HepG2 (cell line): Measurements from ENCODE around the gene NTSR2. TPM values are rescaled to one million over a fixed set of nuclear protein-coding genes. Genes with fewer than 3 reads are reported as not detected.
A peak's percentile ranks its signal among the peaks of the same experiment; 100 is the strongest.

Source experiments
- ATAC-seq: fragments of 200-7000 bp; cut with Tn5 transposase; 3 replicates; pipeline ENCODE4 v1.9.1; 2020; ENCODE audit warnings: mild to moderate bottlenecking, moderate library complexity
- BruUV-seq: library from RNA; stranded (reverse); fragments of 400-500 nt; replicated peaks from 2 replicates; lab custom pipeline; 2021; lab: Mats Ljungman, UMichigan
- CTCF ChIA-PET: fragments of 300-600 bp; formaldehyde crosslinking; extraction: SDS; loops from one replicate; lab custom pipeline; 2021; ENCODE audit warnings: low total read pairs, inconsistent platforms, low intra/inter-chr PET ratio; lab: Yijun Ruan, JAX
- POLR2A ChIA-PET: fragments of 350-600 bp; sonication (Branson Sonifier 250); formaldehyde crosslinking; loops from one replicate; lab custom pipeline; 2020; ENCODE audit warnings: antibody characterized with exemption, inconsistent platforms; lab: Yijun Ruan, JAX
- DNase-seq: peaks from one replicate; pipeline ENCODE4 v3.0.0-alpha.2; 2015; ENCODE audit warnings: low spot score
- FAIRE-seq: peaks from 3 replicates; lab custom pipeline; 2011; peaks lifted over from hg19 to GRCh38; lab: Jason Lieb, UNC
- H2AFZ ChIP-seq: one replicate; pipeline ENCODE4 v1.6.1; 2011; ENCODE audit warnings: low read length, inconsistent platforms
- H3K27ac ChIP-seq: fragments of 300-600 bp; 3 replicates; pipeline ENCODE4 v1.8.0; 2011; ENCODE audit warnings: mixed run types, mild to moderate bottlenecking, mixed read lengths, low read length, inconsistent platforms; ENCODE audit not compliant: insufficient read depth; ENCODE audit errors: extremely low read length
- H3K27me3 ChIP-seq, 2 experiments: fragments of 200-600 bp in 1 of 2; 2 replicates in 1 of 2; 3 replicates in 1 of 2; pipeline versions ENCODE4 v1.6.0 to v1.8.0; 2011; ENCODE audit warnings: low read length in 2 of 2, mild to moderate bottlenecking in 2 of 2, moderate library complexity in 2 of 2, inconsistent platforms in 1 of 2; ENCODE audit not compliant: insufficient read depth in 2 of 2, control insufficient read depth in 1 of 2
- H3K36me3 ChIP-seq, 2 experiments: fragments of 200-600 bp in 1 of 2; replicated peaks in 1 of 2; 2 replicates in 1 of 2; 3 replicates in 1 of 2; pipeline versions ENCODE4 v1.5.1 to v1.8.0; 2011; ENCODE audit warnings: low read length in 2 of 2, inconsistent platforms in 1 of 2; ENCODE audit not compliant: insufficient read depth in 2 of 2, control insufficient read depth in 1 of 2
- H3K4me1 ChIP-seq: 2 replicates; pipeline ENCODE4 v1.5.1; 2012; ENCODE audit warnings: low read length, inconsistent platforms; ENCODE audit not compliant: insufficient read depth
- H3K4me2 ChIP-seq: 2 replicates; pipeline ENCODE4 v1.6.0; 2011; ENCODE audit warnings: low read depth, low read length, inconsistent platforms
- H3K4me3 ChIP-seq, 3 experiments: fragments of 200-600 bp in 1 of 3; sonication (generic), shearing (Covaris generic) in 1 of 3; replicated peaks in 1 of 3; 2 replicates each; pipeline ENCODE4 v1.5.1; 2011 to 2016; ENCODE audit warnings: low read length in 3 of 3, inconsistent platforms in 2 of 3, low read depth in 2 of 3, mild to moderate bottlenecking in 2 of 3, control low read depth in 1 of 3, mixed read lengths in 1 of 3; ENCODE audit not compliant: insufficient read depth in 1 of 3
- H3K79me2 ChIP-seq: one replicate; pipeline ENCODE4 v1.6.1; 2011; ENCODE audit warnings: low read length, inconsistent platforms; ENCODE audit not compliant: insufficient read depth
- H3K9ac ChIP-seq: 2 replicates; pipeline ENCODE4 v1.6.0; 2011; ENCODE audit warnings: mild to moderate bottlenecking, low read depth, low read length, inconsistent platforms; ENCODE audit not compliant: insufficient read depth
- H3K9me3 ChIP-seq: 2 replicates; pipeline ENCODE4 v1.5.1; 2012; ENCODE audit warnings: mild to moderate bottlenecking, low read length
- H4K20me1 ChIP-seq: 2 replicates; pipeline ENCODE4 v1.6.0; 2011; ENCODE audit warnings: inconsistent platforms, mild to moderate bottlenecking, low read length, moderate library complexity; ENCODE audit not compliant: insufficient read depth
- BCL3 ChIP-seq: sonication (generic); formaldehyde crosslinking; IDR thresholded peaks from 2 replicates; pipeline ENCODE4 v1.5.1; 2020; ENCODE audit warnings: mild to moderate bottlenecking, missing genetic modification reagents, moderate library complexity
- CEBPB ChIP-seq: IDR thresholded peaks from 2 replicates; pipeline ENCODE4 v1.6.1; 2011; ENCODE audit warnings: low read depth, low read length, improper control_type of control experiment, borderline replicate concordance
- FOXJ3 ChIP-seq: sonication (generic); formaldehyde crosslinking; IDR thresholded peaks from 2 replicates; pipeline ENCODE4 v1.4.0; 2020; ENCODE audit warnings: missing genetic modification reagents, mild to moderate bottlenecking, borderline replicate concordance
- MLLT10 ChIP-seq: sonication (generic); formaldehyde crosslinking; IDR thresholded peaks from 2 replicates; pipeline ENCODE4 v1.4.0; 2020; ENCODE audit warnings: missing genetic modification reagents
- THYN1 ChIP-seq: sonication (generic); formaldehyde crosslinking; IDR thresholded peaks from 2 replicates; pipeline ENCODE4 v1.8.1; 2023; ENCODE audit warnings: low read depth, mild to moderate bottlenecking, moderate library complexity, missing genetic modification reagents, borderline replicate concordance
- ZBTB2 ChIP-seq: sonication (generic); formaldehyde crosslinking; IDR thresholded peaks from 2 replicates; pipeline ENCODE4 v1.8.0; 2022; ENCODE audit warnings: low read depth, missing genetic modification reagents
- ZNF713 ChIP-seq: sonication (generic); formaldehyde crosslinking; IDR thresholded peaks from 2 replicates; pipeline ENCODE4 v1.4.0; 2020; ENCODE audit warnings: mild to moderate bottlenecking, missing genetic modification reagents
- WGBS: methylation state at CpG from one replicate; pipeline ENCODE4 v1.1.6; 2017; ENCODE audit warnings: low lambda C conversion rate; 5-methylcytosine and 5-hydroxymethylcytosine counted together
- in situ Hi-C: cut with HindIII; loops from 2 replicates; pipeline ENCODE4 v1.10.0; 2017; ENCODE audit warnings: low pct_unique_long_range_greater_than_20kb; ENCODE audit not compliant: extremely low pct_ligation_motif_present
- intact Hi-C: fragments of 100-400 bp; cut with micrococcal nuclease; formaldehyde crosslinking; loops from one replicate; pipeline ENCODE4 v1.10.0; 2022; ENCODE audit not compliant: unreplicated experiment
- polyA plus RNA-seq, 8 experiments: library from polyadenylated mRNA; depleted of rRNA in 3 of 8; stranded (reverse) in 7 of 8; unstranded in 1 of 8; fragments of >200 nt; fragmentation: Illumina TruSeq in 4 of 8; extraction: Trizol in 4 of 8; gene quantifications; 2 replicates each; pipeline versions ENCODE4 v1.2.1 to v1.2.3, GENCODE V29; 2011 to 2016; ENCODE audit warnings: low read depth in 4 of 8, missing spikeins in 1 of 8, mixed read lengths in 1 of 8; ENCODE audit not compliant: insufficient read depth in 1 of 8
- total RNA-seq, 5 experiments: library from RNA; depleted of rRNA; stranded (reverse); fragments of >200 nt; fragmentation: Illumina TruSeq; extraction: Trizol; gene quantifications; 2 replicates each; pipeline ENCODE4 v1.2.3, GENCODE V29; 2016; ENCODE audit warnings: low read depth in 1 of 5

Gene NTSR2
- total and polyA plus RNA-seq, 2 of the 13 experiments (the other 11 are each of a cell fraction or from before 2014, with no cell fraction given) = not detected

- no peak for TF ChIP-seq ZBTB2 (CRISPR knock-in tag)
- no peak for TF ChIP-seq ZNF713 (CRISPR knock-in tag)
Observed at GRCh38 chr2:11656671-11657101, 13.3 kb downstream of the NTSR2 start (continued).

- Histone ChIP-seq H3K36me3 (no peaks in the 10 kb centered on the region), H4K20me1 (no peaks in the 10 kb centered on the region), H3K79me2 (no peaks in the 10 kb centered on the region), H3K4me3 (no peak overlapping the region), H3K4me1 (peaks cover 19% of the 10 kb centered on the region), H2AFZ (no peak overlapping the region), H3K9me3 (no peaks in the 10 kb centered on the region), H3K27ac (no peak overlapping the region), H3K27me3 (peaks cover 9 to 65% of the 10 kb centered on the region in 2 experiments; a peak in 4 of 5 replicates), H3K4me2 (no peak overlapping the region), H3K9ac (no peak overlapping the region)
- ChIA-PET POLR2A (no interaction called here), CTCF (no interaction called here)
- no peak for ATAC-seq
- no TSS peak for BruUV-seq
- intact Hi-C loops = no loop called here
- in situ Hi-C loops = no loop called here
- DNase-seq = no peak
- TF ChIP-seq BCL3 (CRISPR knock-in tag) (no peak), THYN1 (CRISPR knock-in tag) (no peak), MLLT10 (no peak), CEBPB (peak; percentile 78), FOXJ3 (CRISPR knock-in tag) (no peak)
- WGBS = 83% methylated on average over 1 of the region's 1 CpG
- no peak for FAIRE-seq
Observed at GRCh38 chr2:11656252-11656651, 13.7 kb downstream of the NTSR2 start.
